Endodermal cell (in vitro differentiated cells): ENCODE measurements around the gene SMAD3. TPM values are rescaled to one million over a fixed set of nuclear protein-coding genes. Genes with fewer than 3 reads are reported as not detected.

Experiments used
- DNase-seq: peaks from one replicate; pipeline ENCODE4 v3.0.0-alpha.2; 2017
- H3K27ac ChIP-seq: 2 replicates; pipeline ENCODE4 v1.5.1; 2013; ENCODE audit warnings: mild to moderate bottlenecking, low read depth, low read length, moderate library complexity
- H3K27me3 ChIP-seq: 2 replicates; pipeline ENCODE4 v1.6.1; 2013; ENCODE audit warnings: mild to moderate bottlenecking, low read length, moderate library complexity; ENCODE audit not compliant: insufficient read depth, control insufficient read depth, poor library complexity, severe bottlenecking
- H3K36me3 ChIP-seq: 2 replicates; pipeline ENCODE4 v1.7.0; 2013; ENCODE audit warnings: mild to moderate bottlenecking, low read length, moderate library complexity; ENCODE audit not compliant: control insufficient read depth, insufficient read depth
- H3K4me1 ChIP-seq: one replicate; pipeline ENCODE4 v1.7.0; 2013; ENCODE audit warnings: low read length; ENCODE audit not compliant: control insufficient read depth, insufficient read depth
- H3K4me3 ChIP-seq: 2 replicates; pipeline ENCODE4 v1.5.1; 2013; ENCODE audit warnings: mild to moderate bottlenecking, low read length, moderate library complexity
- H3K9ac ChIP-seq: 2 replicates; pipeline ENCODE4 v1.6.1; 2013; ENCODE audit warnings: mild to moderate bottlenecking, low read length, moderate library complexity; ENCODE audit not compliant: poor library complexity, severe bottlenecking; ENCODE audit errors: extremely low read depth
- H3K9me3 ChIP-seq: 2 replicates; pipeline ENCODE4 v1.6.1; 2013; ENCODE audit warnings: mild to moderate bottlenecking, low read length, moderate library complexity; ENCODE audit not compliant: control insufficient read depth
- H3K27ac Mint-ChIP-seq: 2 replicates; pipeline ENCODE4 v1.8.0; 2020; ENCODE audit warnings: mixed read lengths
- H3K27me3 Mint-ChIP-seq: 2 replicates; pipeline ENCODE4 v1.8.0; 2021; ENCODE audit warnings: mild to moderate bottlenecking, mixed read lengths; ENCODE audit not compliant: insufficient read depth
- H3K36me3 Mint-ChIP-seq: 2 replicates; pipeline ENCODE4 v1.8.0; 2020; ENCODE audit warnings: low read depth, mixed read lengths
- H3K4me1 Mint-ChIP-seq: 2 replicates; pipeline ENCODE4 v1.8.0; 2020; ENCODE audit warnings: mixed read lengths
- H3K4me3 Mint-ChIP-seq: 2 replicates; pipeline ENCODE4 v1.8.0; 2020; ENCODE audit warnings: mild to moderate bottlenecking, moderate library complexity, mixed read lengths
- H3K9me3 Mint-ChIP-seq: 2 replicates; pipeline ENCODE4 v1.8.0; 2020; ENCODE audit warnings: mild to moderate bottlenecking, mixed read lengths
- WGBS, 2 experiments: methylation state at CpG; one replicate each; pipeline versions ENCODE4 v1.1.5 to v1.1.7; 2013; ENCODE audit warnings: missing lambda C conversion rate in 2 of 2, mixed read lengths in 1 of 2; ENCODE audit not compliant: insufficient coverage in 1 of 2, insufficient read length in 1 of 2; 5-methylcytosine and 5-hydroxymethylcytosine counted together
- total RNA-seq, 2 donors: library from RNA; stranded (reverse); fragmentation: NEBNext Ultra II Directional in 1 of 2; extraction: Animal tissue kit (Norgen Biotek cat#: 25700) in 1 of 2; gene quantifications; 2 replicates in 1 of 2; 3 replicates in 1 of 2; pipeline ENCODE4 v1.2.1, GENCODE V29; 2021
- TF ChIP-seq, protein P1 (sequence below): fragments of 200-600 bp; sonication (generic); conservative IDR thresholded peaks from 2 replicates; pipeline ENCODE4 v1.5.0; 2021; ENCODE audit warnings: antibody characterized with exemption, mild to moderate bottlenecking

SMAD3 gene
- total RNA-seq, 2 donors from 2014 or later: 7.8 to 9.6 TPM

DNA sequence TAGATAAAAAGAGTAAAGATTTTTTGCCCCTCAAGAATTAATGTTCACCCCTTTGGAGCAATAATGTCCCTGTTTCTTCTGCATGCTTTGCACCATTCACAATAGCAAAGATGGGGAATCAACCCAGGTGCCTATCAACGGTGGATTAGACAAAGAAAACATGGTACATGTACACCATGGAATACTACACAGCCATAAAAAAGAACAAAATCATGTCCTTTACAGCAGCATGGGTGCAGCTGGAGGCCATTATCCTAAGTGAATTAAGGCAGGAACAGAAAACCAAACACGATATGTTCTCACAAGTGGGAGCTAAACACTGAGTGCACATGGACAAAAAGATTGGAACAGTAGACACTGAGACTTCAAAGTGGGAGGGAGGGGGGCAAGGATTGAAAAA, 153.9 kb downstream of the SMAD3 start:
- H3K9me3 ChIP-seq: no peaks in the 10 kb centered on the region
- Mint-ChIP-seq H3K27me3 (no peaks in the 10 kb centered on the region), H3K9me3 (no peaks in the 10 kb centered on the region), H3K4me1 (no peaks in the 10 kb centered on the region), H3K27ac (no peak overlapping the region), H3K4me3 (no peak overlapping the region), H3K36me3 (peaks cover 36% of the 10 kb centered on the region)
- no peak overlapping the region for H3K4me3 ChIP-seq
- no peak for DNase-seq
- no peak overlapping the region for H3K27ac ChIP-seq
- no peaks in the 10 kb centered on the region for H3K4me1 ChIP-seq
- no peaks in the 10 kb centered on the region for H3K27me3 ChIP-seq
- TF ChIP-seq, protein P1, sequence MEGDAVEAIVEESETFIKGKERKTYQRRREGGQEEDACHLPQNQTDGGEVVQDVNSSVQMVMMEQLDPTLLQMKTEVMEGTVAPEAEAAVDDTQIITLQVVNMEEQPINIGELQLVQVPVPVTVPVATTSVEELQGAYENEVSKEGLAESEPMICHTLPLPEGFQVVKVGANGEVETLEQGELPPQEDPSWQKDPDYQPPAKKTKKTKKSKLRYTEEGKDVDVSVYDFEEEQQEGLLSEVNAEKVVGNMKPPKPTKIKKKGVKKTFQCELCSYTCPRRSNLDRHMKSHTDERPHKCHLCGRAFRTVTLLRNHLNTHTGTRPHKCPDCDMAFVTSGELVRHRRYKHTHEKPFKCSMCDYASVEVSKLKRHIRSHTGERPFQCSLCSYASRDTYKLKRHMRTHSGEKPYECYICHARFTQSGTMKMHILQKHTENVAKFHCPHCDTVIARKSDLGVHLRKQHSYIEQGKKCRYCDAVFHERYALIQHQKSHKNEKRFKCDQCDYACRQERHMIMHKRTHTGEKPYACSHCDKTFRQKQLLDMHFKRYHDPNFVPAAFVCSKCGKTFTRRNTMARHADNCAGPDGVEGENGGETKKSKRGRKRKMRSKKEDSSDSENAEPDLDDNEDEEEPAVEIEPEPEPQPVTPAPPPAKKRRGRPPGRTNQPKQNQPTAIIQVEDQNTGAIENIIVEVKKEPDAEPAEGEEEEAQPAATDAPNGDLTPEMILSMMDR: no peak
- whole genome bisulfite sequencing, 2 experiments: 90 to 91% methylated on average over 2 of the region's 2 CpGs
- H3K9ac ChIP-seq: no peak overlapping the region
- H3K36me3 ChIP-seq: peaks cover 28% of the 10 kb centered on the region

DNA sequence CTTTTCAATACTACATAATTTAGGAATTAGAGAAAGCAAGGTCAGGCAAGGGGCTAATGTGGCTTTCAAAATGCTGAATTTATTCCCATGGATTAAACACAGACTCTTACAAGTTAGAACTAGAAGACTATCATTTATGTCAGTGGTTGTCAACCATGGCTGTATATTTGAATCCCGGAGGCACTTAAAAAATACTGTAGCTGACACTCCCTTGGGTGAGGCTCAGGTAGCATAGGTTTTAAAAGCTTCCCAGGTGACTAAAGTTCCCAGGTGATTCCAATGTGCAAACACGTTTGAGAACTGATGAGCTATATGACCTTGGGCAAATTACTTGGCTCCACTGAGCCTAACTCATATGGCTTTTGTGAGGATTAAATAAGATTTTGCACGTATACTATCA, 159.5 kb downstream of the SMAD3 start:
- Histone ChIP-seq H3K9ac (no peak overlapping the region), H3K27ac (no peak overlapping the region), H3K4me3 (no peak overlapping the region), H3K36me3 (peaks cover 54% of the 10 kb centered on the region), H3K27me3 (no peaks in the 10 kb centered on the region), H3K9me3 (no peaks in the 10 kb centered on the region), H3K4me1 (no peaks in the 10 kb centered on the region)
- peaks cover 30% of the 10 kb centered on the region for H3K36me3 Mint-ChIP-seq
- WGBS, 2 experiments: 97 to 100% methylated on average over 2 to 3 of the region's 3 CpGs
- H3K9me3 Mint-ChIP-seq: no peaks in the 10 kb centered on the region
- DNase-seq: no peak
- H3K4me3 Mint-ChIP-seq: no peak overlapping the region
- no peaks in the 10 kb centered on the region for H3K27me3 Mint-ChIP-seq
- peaks cover 6% of the 10 kb centered on the region for H3K4me1 Mint-ChIP-seq
- TF ChIP-seq, protein P1: no peak
- H3K27ac Mint-ChIP-seq: no peak overlapping the region

DNA sequence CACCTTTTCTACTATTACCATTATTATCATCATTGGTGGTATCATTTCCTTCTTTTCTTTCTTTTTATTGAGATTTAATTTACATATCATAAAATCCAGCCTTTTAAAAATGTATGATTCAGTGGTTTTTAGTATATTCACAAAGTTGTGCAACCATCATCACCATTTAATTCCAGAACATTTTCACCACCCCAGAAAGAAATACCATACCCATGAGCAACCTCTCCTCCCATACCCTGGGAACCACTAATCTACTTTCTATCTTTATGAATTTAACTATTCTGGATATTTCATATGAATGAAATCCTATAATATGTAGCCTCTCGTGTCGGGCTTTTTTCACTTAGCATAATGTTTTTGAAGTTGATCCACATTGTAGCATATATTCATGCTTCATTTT, 159.9 kb downstream of the SMAD3 start:
- WGBS, 2 experiments: 90% methylated on average over 2 of the region's 2 CpGs; no CpG with 5 or more reads in 1 of the 2 experiments
- TF ChIP-seq, protein P1: no peak
- Mint-ChIP-seq H3K27me3 (no peaks in the 10 kb centered on the region), H3K4me1 (peaks cover 6% of the 10 kb centered on the region), H3K36me3 (peaks cover 31% of the 10 kb centered on the region), H3K4me3 (no peak overlapping the region), H3K27ac (no peak overlapping the region), H3K9me3 (no peaks in the 10 kb centered on the region)
- Histone ChIP-seq H3K36me3 (peaks cover 55% of the 10 kb centered on the region), H3K9ac (no peak overlapping the region), H3K4me1 (no peaks in the 10 kb centered on the region), H3K27ac (no peak overlapping the region), H3K9me3 (no peaks in the 10 kb centered on the region), H3K4me3 (no peak overlapping the region), H3K27me3 (no peaks in the 10 kb centered on the region)
- DNase-seq: no peak
